ENCODE measurements around the gene BUB1. TPM values are rescaled to one million over a fixed set of nuclear protein-coding genes. Genes with fewer than 3 reads are reported as not detected.

The BUB1 gene
- polyA plus RNA-seq, 2 of the 4 experiments (the other 2 are of a cell fraction), result 36.9 to 65.5 TPM

DNA sequence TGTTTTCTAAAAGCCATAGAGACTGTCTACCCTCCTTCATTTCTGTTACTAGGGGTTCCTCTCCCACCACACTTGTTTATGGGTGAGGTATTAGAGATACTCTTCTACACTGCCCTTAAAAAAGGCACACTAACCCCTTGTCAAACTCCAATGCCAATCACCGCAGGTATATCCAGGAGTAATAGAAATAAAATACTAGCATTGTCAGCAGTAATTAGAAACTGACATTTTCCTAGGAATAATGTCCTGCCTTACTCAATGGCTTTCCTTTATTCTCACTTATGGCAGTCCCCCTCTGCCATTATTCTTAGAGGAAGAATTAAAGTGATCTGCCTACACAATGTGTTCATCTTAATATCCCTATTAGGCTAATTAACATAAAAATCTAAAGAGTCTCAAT is 5.0 kb upstream of the BUB1 start:
- no peak for FAIRE-seq
- ChIA-PET CTCF (no interaction called here), POLR2A (no interaction called here)
- TF ChIP-seq MAFK (IDR thresholded peaks at IDR 0.05; ENCODE audit: partially characterized antibody) (peak; percentile 60), HOXB13 (CRISPR knock-in tag; IDR thresholded peaks at IDR 0.05; ENCODE audit: low read depth) (no peak), NFE2L2 (conservative IDR thresholded peaks at IDR 0.05; ENCODE audit: low read length) (no peak)
- no peak for DNase-seq (ENCODE audit: low read depth in 1 of 2, low spot score in 1 of 2)
- ATAC-seq, result no peak
- Histone ChIP-seq H3K4me2 (no peak overlapping the region), H3K9me3 (peaks cover 9% of the 10 kb centered on the region; the same call in 1 of the 3 replicates), H3K4me3 (no peak overlapping the region), H3K4me1 (peaks cover 7% of the 10 kb centered on the region; the same call in 2 of the 3 replicates), H3K27ac (no peak overlapping the region)
- 77% methylated on average over 1 of the region's 1 CpG for WGBS (ENCODE audit: missing lambda C conversion rate)

- TF ChIP-seq NR3C1 (IDR thresholded peaks at IDR 0.05) (no peak), ESRRA (IDR thresholded peaks at IDR 0.05; ENCODE audit: borderline replicate concordance, low read length) (no peak), JUN (IDR thresholded peaks at IDR 0.05) (no peak), ZC3H11A (IDR thresholded peaks at IDR 0.05) (no peak), RNF2 (IDR thresholded peaks at IDR 0.05; ENCODE audit: borderline replicate concordance, low read depth) (no peak), MYC (IDR thresholded peaks at IDR 0.05; ENCODE audit: borderline replicate concordance, low read length) (no peak), NFE2L2 (conservative IDR thresholded peaks at IDR 0.05; ENCODE audit: low read length) (no peak), HOXB13 (CRISPR knock-in tag; IDR thresholded peaks at IDR 0.05; ENCODE audit: low read depth) (no peak), SMC3 (IDR thresholded peaks at IDR 0.05) (no peak), FOSB (CRISPR knock-in tag; IDR thresholded peaks at IDR 0.05) (no peak), CBX8 (IDR thresholded peaks at IDR 0.05) (no peak), FOSL2 (IDR thresholded peaks at IDR 0.05) (no peak), FOSL2 (CRISPR knock-in tag; IDR thresholded peaks at IDR 0.05) (no peak)
- DNase-seq (ENCODE audit: low read depth in 1 of 2, low spot score in 1 of 2), result no peak
- ChIA-PET POLR2A (no interaction called here), CTCF (no interaction called here)
- 89% methylated on average over 10 of the region's 10 CpGs for WGBS (ENCODE audit: missing lambda C conversion rate)
- Histone ChIP-seq H3K4me1 (peaks cover 7% of the 10 kb centered on the region; the same call in 2 of the 3 replicates), H3K9me3 (peaks cover 5% of the 10 kb centered on the region; the same call in 1 of the 3 replicates), H3K27ac (no peak overlapping the region), H3K4me2 (no peak overlapping the region), H3K4me3 (no peak overlapping the region)
- FAIRE-seq, result no peak
- ATAC-seq, result no peak
These were observed 4.4 kb upstream of the BUB1 start for GRCh38 chr2:110682267-110682666.

DNA sequence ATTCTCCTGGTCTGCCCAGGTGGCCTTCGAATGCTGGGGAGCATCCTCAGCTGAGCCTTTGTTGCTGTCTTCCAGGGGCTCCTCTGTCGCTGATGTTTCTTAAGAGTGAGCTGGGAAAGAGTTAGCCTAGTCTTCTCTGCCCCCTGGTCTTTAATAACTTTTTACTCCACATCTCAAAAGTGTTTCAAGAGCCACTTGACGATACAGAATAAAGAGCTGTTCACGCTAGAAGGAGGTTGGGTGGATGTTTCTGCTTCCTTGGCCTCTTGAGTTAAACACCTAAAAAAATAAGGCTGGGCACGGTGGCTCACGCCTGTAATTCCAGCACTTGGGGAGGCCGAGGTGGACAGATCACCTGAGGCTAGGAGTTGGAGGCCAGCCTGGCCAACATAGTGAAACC is 2.8 kb upstream of the BUB1 start:
- no peak overlapping the region for H3K4me3 ChIP-seq
- ChIA-PET CTCF (interaction anchor here (1.0 to 1.6 kb wide), 2 partner anchors 24 to 130 kb away, joined by 3 to 4 read pairs; no protein-coding TSS in a partner anchor), POLR2A (no interaction called here)
- H3K4me2 ChIP-seq, result no peak overlapping the region
- ATAC-seq (no peak), FAIRE-seq (no peak), DNase-seq (ENCODE audit: low read depth in 1 of 2, low spot score in 1 of 2) (no peak)
- peaks cover 22% of the 10 kb centered on the region for H3K4me1 ChIP-seq
- WGBS (ENCODE audit: missing lambda C conversion rate), result 79% methylated on average over 7 of the region's 7 CpGs
- H3K27ac ChIP-seq, result no peak overlapping the region
- H3K9me3 ChIP-seq, result no peaks in the 10 kb centered on the region
- no peak for TF ChIP-seq EHMT2 (IDR thresholded peaks at IDR 0.05; ENCODE audit: low read depth)
- TF ChIP-seq HOXA7 (CRISPR knock-in tag; IDR thresholded peaks at IDR 0.05), result no peak
- TF ChIP-seq KDM5A (IDR thresholded peaks at IDR 0.05), result no peak
- no peak for TF ChIP-seq HOXB13 (CRISPR knock-in tag; IDR thresholded peaks at IDR 0.05; ENCODE audit: low read depth)

GRCh38 chr2:110679865-110680264 is 2.0 kb upstream of the BUB1 start:
- Histone ChIP-seq H3K4me3 (no peak overlapping the region), H3K9me3 (no peaks in the 10 kb centered on the region), H3K27ac (no peak overlapping the region), H3K4me2 (no peak overlapping the region), H3K4me1 (peaks cover 30% of the 10 kb centered on the region)
- FAIRE-seq (no peak), ATAC-seq (no peak), DNase-seq (ENCODE audit: low read depth in 1 of 2, low spot score in 1 of 2) (no peak)
- TF ChIP-seq EP300 (IDR thresholded peaks at IDR 0.05) (no peak), ZNF302 (CRISPR knock-in tag; IDR thresholded peaks at IDR 0.05) (no peak), BHLHE40 (IDR thresholded peaks at IDR 0.05; ENCODE audit: low read depth, low read length) (no peak), TFCP2L1 (CRISPR knock-in tag; IDR thresholded peaks at IDR 0.05) (no peak), HOXA7 (CRISPR knock-in tag; IDR thresholded peaks at IDR 0.05) (no peak), POLR2A (IDR thresholded peaks at IDR 0.05; ENCODE audit: low read length) (no peak), MAZ (IDR thresholded peaks at IDR 0.05; ENCODE audit: borderline replicate concordance, low read depth, low read length) (no peak), CEBPB (IDR thresholded peaks at IDR 0.05) (no peak), SREBF2 (IDR thresholded peaks at IDR 0.05) (no peak)
- 88% methylated on average over 8 of the region's 12 CpGs for WGBS (ENCODE audit: missing lambda C conversion rate)
- CTCF ChIA-PET, result interaction anchor here (1.0 to 1.6 kb wide), 3 partner anchors 12 to 131 kb away, joined by 3 to 4 read pairs (median 3); no protein-coding TSS in a partner anchor
- POLR2A ChIA-PET, result no interaction called here

Measured in A549 (cell line).